Loucy (cell line): ENCODE measurements around the gene RHCE.

ENCODE experiments used
- H2AFZ ChIP-seq: fragments of 200-600 bp; sonication (generic); 2 replicates; pipeline ENCODE4 v1.6.0; 2016; ENCODE audit warnings: antibody characterized with exemption, mild to moderate bottlenecking, low read length, moderate library complexity
- H3F3A ChIP-seq: fragments of 200-600 bp; 2 replicates; pipeline ENCODE4 v1.6.0; 2016; ENCODE audit warnings: antibody characterized with exemption, low read depth, mild to moderate bottlenecking
- H3K27me3 ChIP-seq: fragments of 200-600 bp; sonication (generic); 2 replicates; pipeline ENCODE4 v1.6.1; 2014; ENCODE audit warnings: low read length, mild to moderate bottlenecking; ENCODE audit not compliant: insufficient read depth, poor library complexity, severe bottlenecking
- H3K36me3 ChIP-seq: fragments of 200-600 bp; sonication (generic); 2 replicates; pipeline ENCODE4 v1.6.1; 2016; ENCODE audit warnings: low read length; ENCODE audit not compliant: insufficient read depth
- H3K4me1 ChIP-seq: fragments of 200-600 bp; sonication (generic); 2 replicates; pipeline ENCODE4 v1.5.1; 2014; ENCODE audit warnings: low read length, mild to moderate bottlenecking; ENCODE audit not compliant: insufficient read depth, poor library complexity, severe bottlenecking
- H3K4me2 ChIP-seq: fragments of 200-600 bp; sonication (generic); 2 replicates; pipeline ENCODE4 v1.6.0; 2014; ENCODE audit warnings: antibody characterized with exemption, low read length, low read depth, mild to moderate bottlenecking; ENCODE audit not compliant: poor library complexity, severe bottlenecking
- H3K4me3 ChIP-seq: fragments of 200-600 bp; sonication (generic); 2 replicates; pipeline ENCODE4 v1.5.1; 2014; ENCODE audit warnings: low read length, mild to moderate bottlenecking, mixed read lengths; ENCODE audit not compliant: poor library complexity, severe bottlenecking
- H3K79me2 ChIP-seq: fragments of 200-600 bp; sonication (generic); 2 replicates; pipeline ENCODE4 v1.6.1; 2014; ENCODE audit warnings: low read length; ENCODE audit not compliant: insufficient read depth
- H3K9ac ChIP-seq: fragments of 200-600 bp; sonication (generic); 2 replicates; pipeline ENCODE4 v1.6.0; 2014; ENCODE audit warnings: mild to moderate bottlenecking, low read depth, low read length, moderate library complexity; ENCODE audit not compliant: poor library complexity, severe bottlenecking
- H3K9me2 ChIP-seq: fragments of 200-600 bp; sonication (generic); replicated peaks from 2 replicates; pipeline ENCODE4 v1.6.1; 2016; ENCODE audit warnings: low read depth, low read length, mixed read lengths
- H3K9me3 ChIP-seq: fragments of 200-600 bp; sonication (generic); 2 replicates; pipeline ENCODE4 v1.6.1; 2014; ENCODE audit warnings: mild to moderate bottlenecking, antibody characterized with exemption, low read length, low read depth; ENCODE audit not compliant: insufficient read depth
- H4K20me1 ChIP-seq: fragments of 200-600 bp; sonication (generic); 2 replicates; pipeline ENCODE4 v1.6.0; 2014; ENCODE audit warnings: antibody characterized with exemption, low read length, mild to moderate bottlenecking; ENCODE audit not compliant: insufficient read depth, poor library complexity, severe bottlenecking
- EZH2phosphoT487 ChIP-seq: fragments of 200-600 bp; IDR thresholded peaks from 2 replicates; pipeline ENCODE4 v1.6.1; 2018; ENCODE audit warnings: antibody characterized with exemption, mild to moderate bottlenecking, moderate library complexity, borderline replicate concordance
- TF ChIP-seq, protein P1 (sequence below): fragments of 200-600 bp; sonication (generic); conservative IDR thresholded peaks from 2 replicates; pipeline ENCODE4 v1.5.1; 2014; ENCODE audit warnings: mild to moderate bottlenecking, antibody characterized with exemption, low read length

Gene RHCE

DNA sequence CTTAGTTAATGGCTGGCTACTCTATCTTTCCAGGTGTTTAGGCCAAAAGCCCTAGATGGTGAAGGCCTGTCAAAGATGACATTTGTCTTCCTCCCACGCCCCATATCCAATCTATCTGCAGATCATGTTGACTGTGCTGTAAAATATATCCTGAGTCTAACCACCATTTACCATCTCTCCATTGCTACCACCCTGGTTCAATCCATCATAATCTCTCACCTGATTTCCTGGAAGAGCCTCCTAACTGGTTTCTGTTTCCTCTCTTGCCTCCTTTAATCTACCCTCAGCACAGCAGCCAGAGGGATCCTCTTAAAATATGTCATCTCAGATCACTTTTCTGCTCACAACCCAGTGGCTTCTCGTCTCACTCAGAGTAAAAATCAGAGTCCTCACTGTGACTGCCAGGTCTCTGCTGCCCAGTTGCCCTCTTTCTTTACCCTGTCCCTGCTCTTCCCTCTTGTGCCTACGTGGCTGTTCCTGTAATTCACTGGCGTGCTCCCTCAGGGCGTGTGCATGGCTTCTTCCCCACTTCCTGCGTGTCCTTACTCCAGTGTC is 64.7 kb downstream of the RHCE start:
- H2AFZ ChIP-seq = no peak overlapping the region
- H3K27me3 ChIP-seq = no peaks in the 10 kb centered on the region
- H3K9me2 ChIP-seq = no peaks in the 10 kb centered on the region
- H3K4me3 ChIP-seq = no peak overlapping the region
- no peaks in the 10 kb centered on the region for H4K20me1 ChIP-seq
- H3K9me3 ChIP-seq = no peaks in the 10 kb centered on the region
- H3K4me1 ChIP-seq = no peaks in the 10 kb centered on the region
- H3K4me2 ChIP-seq = no peak overlapping the region
- H3K9ac ChIP-seq = no peak overlapping the region
- 0 out of 2 replicates have a peak, but pooled peaks cover 4% of the 10 kb centered on the region for H3K79me2 ChIP-seq
- peaks cover 68% of the 10 kb centered on the region for H3K36me3 ChIP-seq
- TF ChIP-seq, protein P1, sequence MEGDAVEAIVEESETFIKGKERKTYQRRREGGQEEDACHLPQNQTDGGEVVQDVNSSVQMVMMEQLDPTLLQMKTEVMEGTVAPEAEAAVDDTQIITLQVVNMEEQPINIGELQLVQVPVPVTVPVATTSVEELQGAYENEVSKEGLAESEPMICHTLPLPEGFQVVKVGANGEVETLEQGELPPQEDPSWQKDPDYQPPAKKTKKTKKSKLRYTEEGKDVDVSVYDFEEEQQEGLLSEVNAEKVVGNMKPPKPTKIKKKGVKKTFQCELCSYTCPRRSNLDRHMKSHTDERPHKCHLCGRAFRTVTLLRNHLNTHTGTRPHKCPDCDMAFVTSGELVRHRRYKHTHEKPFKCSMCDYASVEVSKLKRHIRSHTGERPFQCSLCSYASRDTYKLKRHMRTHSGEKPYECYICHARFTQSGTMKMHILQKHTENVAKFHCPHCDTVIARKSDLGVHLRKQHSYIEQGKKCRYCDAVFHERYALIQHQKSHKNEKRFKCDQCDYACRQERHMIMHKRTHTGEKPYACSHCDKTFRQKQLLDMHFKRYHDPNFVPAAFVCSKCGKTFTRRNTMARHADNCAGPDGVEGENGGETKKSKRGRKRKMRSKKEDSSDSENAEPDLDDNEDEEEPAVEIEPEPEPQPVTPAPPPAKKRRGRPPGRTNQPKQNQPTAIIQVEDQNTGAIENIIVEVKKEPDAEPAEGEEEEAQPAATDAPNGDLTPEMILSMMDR = no peak
- TF ChIP-seq EZH2phosphoT487 = no peak
- H3F3A ChIP-seq = no peaks in the 10 kb centered on the region

DNA sequence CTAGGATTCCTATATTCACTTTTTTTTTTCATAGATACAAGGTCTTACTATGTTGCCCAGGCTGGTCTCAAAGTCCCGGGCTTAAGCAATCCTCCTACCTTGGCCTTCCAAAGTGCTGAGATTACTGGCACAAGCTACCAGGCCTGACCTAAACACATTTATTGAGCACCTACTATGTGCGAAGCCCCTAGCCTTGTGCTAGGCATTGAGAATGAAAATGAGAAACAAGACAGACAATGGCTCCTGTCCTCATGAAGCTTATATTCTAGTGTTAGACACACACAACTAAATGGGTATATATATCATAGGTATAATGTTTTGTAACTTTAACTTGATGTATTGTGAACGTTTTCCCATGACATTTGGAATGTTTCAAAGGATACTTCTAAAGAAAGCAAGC is 71.0 kb downstream of the RHCE start:
- Histone ChIP-seq H3K79me2 (peaks cover 23% of the 10 kb centered on the region; the same call in 1 of the 2 replicates), H3K27me3 (no peaks in the 10 kb centered on the region), H3K36me3 (peaks cover 40% of the 10 kb centered on the region), H2AFZ (no peak overlapping the region), H4K20me1 (peaks cover 5% of the 10 kb centered on the region), H3K4me1 (no peaks in the 10 kb centered on the region), H3K4me2 (no peak overlapping the region), H3K4me3 (no peak overlapping the region), H3K9ac (no peak overlapping the region), H3K9me2 (no peaks in the 10 kb centered on the region), H3F3A (no peaks in the 10 kb centered on the region), H3K9me3 (no peaks in the 10 kb centered on the region)
- TF ChIP-seq, protein P1 = no peak
- no peak for TF ChIP-seq EZH2phosphoT487

DNA sequence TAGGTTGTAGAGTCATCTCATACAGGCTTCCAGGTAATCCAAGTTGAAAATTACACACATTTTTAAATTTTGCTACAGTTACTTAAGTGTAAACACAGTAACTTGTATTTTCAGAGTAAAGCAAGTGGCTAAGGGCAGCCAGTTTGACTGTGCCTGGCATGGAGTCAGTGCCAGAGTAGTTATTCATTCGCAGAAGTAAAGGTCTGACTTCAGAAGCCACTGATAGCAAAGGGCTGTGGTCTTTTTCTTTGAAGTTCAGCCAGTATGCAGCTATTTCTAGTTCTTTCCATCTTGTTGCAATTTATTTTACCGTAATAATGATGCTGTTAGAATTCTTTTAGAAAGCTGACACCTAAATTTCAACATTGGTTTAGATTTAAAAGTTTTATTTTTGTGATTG is 73.1 kb downstream of the RHCE start:
- H3K9ac ChIP-seq = no peak overlapping the region
- H2AFZ ChIP-seq = no peak overlapping the region
- peaks cover 43% of the 10 kb centered on the region for H3K79me2 ChIP-seq
- no peak for TF ChIP-seq EZH2phosphoT487
- TF ChIP-seq, protein P1 = no peak
- no peaks in the 10 kb centered on the region for H3K9me2 ChIP-seq
- H3K4me2 ChIP-seq = no peak overlapping the region
- peaks cover 36% of the 10 kb centered on the region; the same call in 1 of the 2 replicates for H3K36me3 ChIP-seq
- peaks cover 13% of the 10 kb centered on the region for H4K20me1 ChIP-seq
- no peaks in the 10 kb centered on the region for H3K9me3 ChIP-seq
- H3K4me1 ChIP-seq = peaks cover 6% of the 10 kb centered on the region
- H3F3A ChIP-seq = no peaks in the 10 kb centered on the region
- no peaks in the 10 kb centered on the region for H3K27me3 ChIP-seq
- H3K4me3 ChIP-seq = no peak overlapping the region
